Neuronal stem cell (in vitro differentiated cells): ENCODE data around the gene ASS1.

Experiments
- DNase-seq: peaks from one replicate; pipeline ENCODE4 v3.0.0-alpha.2; 2013; ENCODE audit warnings: low spot score
- H2AFZ ChIP-seq: one replicate; pipeline ENCODE4 v1.6.1; 2013; ENCODE audit warnings: mild to moderate bottlenecking, low read length, inconsistent platforms
- H2AK5ac ChIP-seq: 2 replicates; pipeline ENCODE4 v1.6.1; 2013; ENCODE audit warnings: low read depth, mild to moderate bottlenecking, inconsistent platforms, low read length, moderate library complexity, mixed read lengths
- H2BK120ac ChIP-seq: 2 replicates; pipeline ENCODE4 v1.6.1; 2013; ENCODE audit warnings: low read depth, mild to moderate bottlenecking, inconsistent platforms, low read length, moderate library complexity, mixed read lengths
- H2BK12ac ChIP-seq: one replicate; pipeline ENCODE4 v1.6.1; 2013; ENCODE audit warnings: low read length, inconsistent platforms
- H2BK15ac ChIP-seq: 2 replicates; pipeline ENCODE4 v1.6.1; 2013; ENCODE audit warnings: mild to moderate bottlenecking, low read length, inconsistent platforms, mixed read lengths
- H2BK5ac ChIP-seq: one replicate; pipeline ENCODE4 v1.6.1; 2013; ENCODE audit warnings: inconsistent platforms, mild to moderate bottlenecking, low read length, moderate library complexity
- H3K14ac ChIP-seq: one replicate; pipeline ENCODE4 v1.6.1; 2013; ENCODE audit warnings: low read length, inconsistent platforms
- H3K18ac ChIP-seq: 2 replicates; pipeline ENCODE4 v1.6.1; 2013; ENCODE audit warnings: low read length, inconsistent platforms
- H3K23ac ChIP-seq: 2 replicates; pipeline ENCODE4 v1.6.1; 2013; ENCODE audit warnings: low read depth, mild to moderate bottlenecking, mixed read lengths, low read length, inconsistent platforms; ENCODE audit not compliant: poor library complexity
- H3K27ac ChIP-seq: replicated peaks from 3 replicates; pipeline ENCODE4 v1.5.1; 2013; ENCODE audit warnings: low read length, inconsistent platforms
- H3K27me3 ChIP-seq, 3 experiments: 2 replicates each; pipeline ENCODE4 v1.6.1; 2013; ENCODE audit warnings: low read length in 3 of 3, mild to moderate bottlenecking in 2 of 3, inconsistent platforms in 1 of 3, low read depth in 1 of 3, mixed read lengths in 1 of 3, moderate library complexity in 1 of 3; ENCODE audit not compliant: control insufficient read depth in 3 of 3, insufficient read depth in 3 of 3
- H3K36me3 ChIP-seq, 2 donors: replicated peaks in 1 of 2; 2 replicates each; pipeline ENCODE4 v1.6.1; 2013; ENCODE audit warnings: low read length in 2 of 2; ENCODE audit not compliant: control insufficient read depth in 2 of 2, insufficient read depth in 2 of 2
- H3K4ac ChIP-seq: 2 replicates; pipeline ENCODE4 v1.6.1; 2013; ENCODE audit warnings: inconsistent platforms, mild to moderate bottlenecking, low read length, moderate library complexity
- H3K4me1 ChIP-seq, 2 donors: 1 replicate in 1 of 2; 2 replicates in 1 of 2; pipeline ENCODE4 v1.6.1; 2013; ENCODE audit warnings: low read length in 2 of 2, low read depth in 1 of 2; ENCODE audit not compliant: control insufficient read depth in 2 of 2, insufficient read depth in 1 of 2
- H3K4me2 ChIP-seq: one replicate; pipeline ENCODE4 v1.6.1; 2013; ENCODE audit warnings: mild to moderate bottlenecking, low read length, inconsistent platforms; ENCODE audit not compliant: insufficient read depth, poor library complexity, severe bottlenecking
- H3K4me3 ChIP-seq, 2 donors: 2 replicates each; pipeline ENCODE4 v1.5.1; 2013; ENCODE audit warnings: low read length in 2 of 2, mild to moderate bottlenecking in 2 of 2, inconsistent platforms in 1 of 2, moderate library complexity in 1 of 2
- H3K79me1 ChIP-seq: one replicate; pipeline ENCODE4 v1.6.1; 2013; ENCODE audit warnings: low read depth, mild to moderate bottlenecking, inconsistent platforms, low read length, moderate library complexity
- H3K9ac ChIP-seq: one replicate; pipeline ENCODE4 v1.6.1; 2013; ENCODE audit warnings: mild to moderate bottlenecking, low read depth, low read length, inconsistent platforms; ENCODE audit not compliant: poor library complexity
- H3K9me3 ChIP-seq, 2 donors: replicated peaks in 1 of 2; 2 replicates each; pipeline versions ENCODE3 to v1.6.1; 2013; ENCODE audit warnings: low read length in 2 of 2, mild to moderate bottlenecking in 2 of 2, inconsistent platforms in 1 of 2, low read depth in 1 of 2, mixed read lengths in 1 of 2, moderate library complexity in 1 of 2; ENCODE audit not compliant: control insufficient read depth in 2 of 2, insufficient read depth in 1 of 2
- H4K8ac ChIP-seq: one replicate; pipeline ENCODE4 v1.6.1; 2013; ENCODE audit warnings: low read depth, mild to moderate bottlenecking, inconsistent platforms, low read length, moderate library complexity
- H4K91ac ChIP-seq: one replicate; pipeline ENCODE4 v1.6.1; 2013; ENCODE audit warnings: low read length, low read depth, mild to moderate bottlenecking, inconsistent platforms; ENCODE audit not compliant: poor library complexity
- WGBS, 2 donors: extraction: QIAGEN DNeasy Blood & Tissue Kit; methylation state at CpG; one replicate each; pipeline ENCODE4 v1.1.7; 2013; ENCODE audit warnings: missing lambda C conversion rate in 2 of 2, mixed read lengths in 1 of 2; ENCODE audit not compliant: insufficient read length in 2 of 2, insufficient replicate concordance in 1 of 2; ENCODE audit errors: extremely low coverage in 2 of 2; 5-methylcytosine and 5-hydroxymethylcytosine counted together

Gene ASS1

DNA sequence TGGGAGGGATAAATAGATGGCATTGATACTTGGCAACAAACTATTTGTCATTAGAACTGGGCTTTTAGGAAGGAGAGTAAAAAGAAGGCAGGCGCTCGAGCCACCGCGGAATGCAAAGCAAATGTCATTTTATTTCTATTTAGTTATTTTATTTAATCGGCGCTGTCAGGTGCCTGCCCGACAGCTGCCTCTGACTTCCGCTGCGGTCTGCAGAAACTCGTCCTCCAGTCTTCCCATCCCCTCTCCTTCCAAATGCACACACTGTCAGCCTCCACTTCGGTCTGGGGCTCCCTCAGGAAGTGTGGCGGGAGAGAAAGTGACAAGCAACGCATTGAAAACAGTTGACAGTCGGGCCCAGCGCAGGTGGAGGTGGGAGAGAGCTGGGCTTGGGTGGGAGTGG is 29.3 kb downstream of the ASS1 start:
- no peak overlapping the region for H3K4me3 ChIP-seq
- DNase-seq, result no peak

DNA sequence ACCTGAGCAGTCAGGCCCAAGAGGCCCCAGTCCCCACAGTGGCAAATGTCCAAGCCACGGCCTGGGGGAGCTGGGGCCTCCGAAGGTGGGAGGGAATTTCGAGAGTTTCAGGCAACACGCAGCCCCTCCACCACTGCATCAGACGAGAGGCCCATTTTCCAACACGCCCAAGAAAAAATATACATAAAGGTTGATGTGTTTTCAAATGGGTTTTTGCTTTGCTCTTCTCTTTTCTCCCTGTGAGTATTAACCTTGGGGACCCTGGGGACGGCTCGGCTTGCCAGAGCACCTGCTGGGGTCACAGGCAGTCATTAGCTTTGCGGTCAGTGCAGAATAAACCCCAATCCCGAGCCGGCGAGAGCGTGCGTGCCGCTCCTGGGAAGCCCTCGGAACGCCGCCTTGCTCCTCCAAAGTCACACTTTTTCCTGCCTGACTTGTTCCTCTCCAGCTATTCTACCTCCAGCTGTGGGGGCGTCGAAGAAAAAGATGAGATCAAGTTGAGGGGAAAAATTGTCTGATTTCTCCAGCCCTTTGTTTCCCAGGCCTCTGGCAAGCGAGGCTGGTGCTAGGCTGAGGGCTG is 31.5 kb downstream of the ASS1 start:
- H2BK120ac ChIP-seq, result no peak overlapping the region
- H3K36me3 ChIP-seq, result no peaks in the 10 kb centered on the region
- no peak overlapping the region for H3K4me3 ChIP-seq
- peaks cover 0 to 89% (median 0%) of the 10 kb centered on the region in 3 experiments for H3K27me3 ChIP-seq
- peaks cover 29 to 45% of the 10 kb centered on the region in 2 donors for H3K4me1 ChIP-seq
- no peak overlapping the region for H4K91ac ChIP-seq
- peak overlapping the region; percentile 36 for H2BK12ac ChIP-seq
- no peak overlapping the region for H3K14ac ChIP-seq
- H2BK5ac ChIP-seq, result no peak overlapping the region
- H3K27ac ChIP-seq, result no peak overlapping the region
- no peak overlapping the region for H3K23ac ChIP-seq
- H4K8ac ChIP-seq, result no peak overlapping the region
- H2AFZ ChIP-seq, result no peak overlapping the region
- WGBS, 2 donors, result no CpG with 5 or more reads among the region's 21 CpGs
- H3K9me3 ChIP-seq, result peaks cover 0 to 1% of the 10 kb centered on the region in 2 donors
- no peak overlapping the region for H3K9ac ChIP-seq
- no peak for DNase-seq
- no peak overlapping the region for H3K4me2 ChIP-seq
- no peak overlapping the region for H3K4ac ChIP-seq
- H2AK5ac ChIP-seq, result peak overlapping the region; percentile 3
- no peak overlapping the region for H2BK15ac ChIP-seq
- H3K18ac ChIP-seq, result peak overlapping the region; percentile 76
- no peaks in the 10 kb centered on the region for H3K79me1 ChIP-seq

More for the DNA sequence above, 29.3 kb downstream of the ASS1 start:
- Histone ChIP-seq H3K9me3 (peaks cover 0 to 1% of the 10 kb centered on the region in 2 donors), H3K27me3 (peaks cover 0 to 87% (median 0%) of the 10 kb centered on the region in 3 experiments), H3K23ac (no peak overlapping the region), H3K4ac (no peak overlapping the region), H3K27ac (no peak overlapping the region), H2BK15ac (peak overlapping the region; percentile 13), H3K14ac (no peak overlapping the region), H2BK5ac (no peak overlapping the region), H2AFZ (no peak overlapping the region), H2BK120ac (no peak overlapping the region), H2BK12ac (no peak overlapping the region), H3K18ac (peak overlapping the region; percentile 84), H3K79me1 (no peaks in the 10 kb centered on the region), H4K8ac (no peak overlapping the region), H3K4me1 (peaks cover 29 to 42% of the 10 kb centered on the region in 2 donors), H3K9ac (no peak overlapping the region), H4K91ac (no peak overlapping the region), H2AK5ac (peak overlapping the region; percentile 54), H3K36me3 (no peaks in the 10 kb centered on the region), H3K4me2 (no peak overlapping the region)
- WGBS, 2 donors, result no CpG with 5 or more reads among the region's 15 CpGs

DNA sequence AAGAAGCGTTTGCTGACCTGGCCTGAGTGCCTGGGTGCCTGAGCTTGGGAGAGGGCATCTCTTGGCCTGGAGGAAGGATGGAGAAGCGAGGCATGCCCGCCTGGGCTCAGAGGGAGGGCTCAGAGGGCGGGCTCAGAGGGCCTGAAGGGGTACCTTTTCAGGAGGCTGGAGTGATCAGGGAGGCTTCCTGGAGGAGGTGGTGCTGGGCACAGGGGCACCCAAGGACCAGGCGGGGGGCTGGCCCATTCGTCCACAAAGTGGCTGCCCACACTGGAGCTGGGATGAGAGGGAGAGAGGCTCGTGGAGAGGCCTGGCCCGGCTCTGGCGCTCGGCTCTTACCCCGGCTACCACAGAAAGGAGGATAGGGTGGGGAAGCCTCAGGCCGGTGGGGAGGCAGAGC is 32.8 kb downstream of the ASS1 start:
- no peak overlapping the region for H3K4me3 ChIP-seq
- no peak overlapping the region for H4K91ac ChIP-seq
- H3K27me3 ChIP-seq, result peaks cover 0 to 93% (median 0%) of the 10 kb centered on the region in 3 experiments
- no peak for DNase-seq
- peaks cover 0 to 1% of the 10 kb centered on the region in 2 donors for H3K9me3 ChIP-seq
- no peak overlapping the region for H3K4ac ChIP-seq
- H3K79me1 ChIP-seq, result no peaks in the 10 kb centered on the region
- H3K14ac ChIP-seq, result peak overlapping the region; percentile 56
- H2AFZ ChIP-seq, result no peak overlapping the region
- H4K8ac ChIP-seq, result no peak overlapping the region
- H3K23ac ChIP-seq, result peak overlapping the region; percentile 20
- no CpG with 5 or more reads among the region's 12 CpGs for WGBS, 2 donors
- peak overlapping the region; percentile 91 for H3K18ac ChIP-seq
- no peaks in the 10 kb centered on the region for H3K36me3 ChIP-seq
- peak overlapping the region; percentile 96 for H2BK12ac ChIP-seq
- H2BK120ac ChIP-seq, result no peak overlapping the region
- H3K27ac ChIP-seq, result no peak overlapping the region
- peaks cover 20 to 39% of the 10 kb centered on the region in 2 donors for H3K4me1 ChIP-seq
- peak overlapping the region; percentile 58 for H2BK5ac ChIP-seq
- H2BK15ac ChIP-seq, result peak overlapping the region; percentile 92
- H2AK5ac ChIP-seq, result peak overlapping the region; percentile 99
- H3K4me2 ChIP-seq, result no peak overlapping the region
- peak overlapping the region; percentile 2 for H3K9ac ChIP-seq

DNA sequence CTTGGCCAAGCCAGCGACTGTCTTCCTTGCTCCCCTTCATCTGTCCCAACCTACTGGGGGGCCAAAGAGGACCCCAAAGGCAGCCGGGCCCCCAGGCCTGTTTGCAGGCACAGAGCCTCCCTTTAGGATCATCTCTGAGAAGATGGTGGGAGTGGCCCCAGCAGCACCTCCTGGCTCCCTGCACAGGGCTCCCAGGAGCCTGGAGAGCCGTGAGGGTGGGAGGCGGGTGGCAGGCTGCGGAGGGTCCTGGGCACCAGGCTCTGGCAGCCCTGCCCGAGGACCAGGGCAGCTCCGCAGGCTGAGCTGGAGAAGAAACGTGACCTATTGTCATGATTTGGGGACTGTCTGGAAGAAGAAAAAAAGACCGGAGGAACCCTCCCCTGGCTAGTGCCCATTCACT is 33.4 kb downstream of the ASS1 start:
- H3K4me2 ChIP-seq, result no peak overlapping the region
- H3K4me3 ChIP-seq, result no peak overlapping the region
- H3K23ac ChIP-seq, result no peak overlapping the region
- peak overlapping the region; percentile 50 for H3K14ac ChIP-seq
- H3K27me3 ChIP-seq, result peaks cover 0 to 95% (median 0%) of the 10 kb centered on the region in 3 experiments
- H3K4me1 ChIP-seq, result peaks cover 19 to 33% of the 10 kb centered on the region in 2 donors
- H2BK15ac ChIP-seq, result peak overlapping the region; percentile 92
- peak overlapping the region; percentile 58 for H2BK5ac ChIP-seq
- peak overlapping the region; percentile 96 for H2BK12ac ChIP-seq
- H3K4ac ChIP-seq, result no peak overlapping the region
- peak overlapping the region; percentile 99 for H2AK5ac ChIP-seq
- no peak for DNase-seq
- H4K8ac ChIP-seq, result no peak overlapping the region
- no peaks in the 10 kb centered on the region for H3K79me1 ChIP-seq
- H4K91ac ChIP-seq, result no peak overlapping the region
- WGBS, 2 donors, result no CpG with 5 or more reads among the region's 9 CpGs
- H3K27ac ChIP-seq, result no peak overlapping the region
- peaks cover 0 to 1% of the 10 kb centered on the region in 2 donors for H3K9me3 ChIP-seq
- H3K9ac ChIP-seq, result peak overlapping the region; percentile 60
- no peak overlapping the region for H2AFZ ChIP-seq
- no peak overlapping the region for H2BK120ac ChIP-seq
- H3K18ac ChIP-seq, result peak overlapping the region; percentile 91
- H3K36me3 ChIP-seq, result no peaks in the 10 kb centered on the region
